ENCODE results near the gene CORIN.

- TF ChIP-seq POLR2A (IDR thresholded peaks at IDR 0.05) = no peak
- TF ChIP-seq, protein P1, sequence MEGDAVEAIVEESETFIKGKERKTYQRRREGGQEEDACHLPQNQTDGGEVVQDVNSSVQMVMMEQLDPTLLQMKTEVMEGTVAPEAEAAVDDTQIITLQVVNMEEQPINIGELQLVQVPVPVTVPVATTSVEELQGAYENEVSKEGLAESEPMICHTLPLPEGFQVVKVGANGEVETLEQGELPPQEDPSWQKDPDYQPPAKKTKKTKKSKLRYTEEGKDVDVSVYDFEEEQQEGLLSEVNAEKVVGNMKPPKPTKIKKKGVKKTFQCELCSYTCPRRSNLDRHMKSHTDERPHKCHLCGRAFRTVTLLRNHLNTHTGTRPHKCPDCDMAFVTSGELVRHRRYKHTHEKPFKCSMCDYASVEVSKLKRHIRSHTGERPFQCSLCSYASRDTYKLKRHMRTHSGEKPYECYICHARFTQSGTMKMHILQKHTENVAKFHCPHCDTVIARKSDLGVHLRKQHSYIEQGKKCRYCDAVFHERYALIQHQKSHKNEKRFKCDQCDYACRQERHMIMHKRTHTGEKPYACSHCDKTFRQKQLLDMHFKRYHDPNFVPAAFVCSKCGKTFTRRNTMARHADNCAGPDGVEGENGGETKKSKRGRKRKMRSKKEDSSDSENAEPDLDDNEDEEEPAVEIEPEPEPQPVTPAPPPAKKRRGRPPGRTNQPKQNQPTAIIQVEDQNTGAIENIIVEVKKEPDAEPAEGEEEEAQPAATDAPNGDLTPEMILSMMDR (IDR thresholded peaks at IDR 0.05) = no peak
Observed at GRCh38 chr4:47736555-47736954, 101.3 kb downstream of the CORIN start.
